ENCODE measurements around the gene CD33.

Gene CD33

GRCh38 chr19:51196181-51196580 lies 28.7 kb upstream of the CD33 start:
- TF ChIP-seq ZFX (IDR thresholded peaks at IDR 0.05) (no peak), CTCF (conservative IDR thresholded peaks at IDR 0.05) (no peak)
- no peak overlapping the region for H3K27ac ChIP-seq

GRCh38 chr19:51198641-51199040 lies 26.2 kb upstream of the CD33 start:
- H3K27ac ChIP-seq = no peak overlapping the region
- TF ChIP-seq CTCF (conservative IDR thresholded peaks at IDR 0.05) (no peak), ZFX (IDR thresholded peaks at IDR 0.05) (no peak)

- TF ChIP-seq ZFX (IDR thresholded peaks at IDR 0.05) = no peak
- TF ChIP-seq CTCF (conservative IDR thresholded peaks at IDR 0.05) = no peak
- no peak overlapping the region for H3K27ac ChIP-seq
Observed at GRCh38 chr19:51200071-51200666, 24.7 kb upstream of the CD33 start.

- no peak overlapping the region for H3K27ac ChIP-seq
- TF ChIP-seq ZFX (IDR thresholded peaks at IDR 0.05) (no peak), CTCF (conservative IDR thresholded peaks at IDR 0.05) (no peak)
Observed at GRCh38 chr19:51201712-51202111, 23.2 kb upstream of the CD33 start.

GRCh38 chr19:51203916-51204315 lies 21.0 kb upstream of the CD33 start:
- H3K27ac ChIP-seq = no peak overlapping the region
- TF ChIP-seq CTCF (conservative IDR thresholded peaks at IDR 0.05) = no peak
- TF ChIP-seq ZFX (IDR thresholded peaks at IDR 0.05) = no peak

GRCh38 chr19:51204321-51204720 lies 20.6 kb upstream of the CD33 start:
- no peak for TF ChIP-seq ZFX (IDR thresholded peaks at IDR 0.05)
- TF ChIP-seq CTCF (conservative IDR thresholded peaks at IDR 0.05) = no peak
- no peak overlapping the region for H3K27ac ChIP-seq

GRCh38 chr19:51207747-51208146 lies 17.1 kb upstream of the CD33 start:
- TF ChIP-seq CTCF (conservative IDR thresholded peaks at IDR 0.05) = no peak
- TF ChIP-seq ZFX (IDR thresholded peaks at IDR 0.05) = no peak
- peak overlapping the region; percentile 22; the same call in 1 of the 2 replicates for H3K27ac ChIP-seq

Data from C4-2B (cell line).